Left hindlimb (tissue), 1 donor: ENCODE measurements around the gene KCTD15.

Experiments
- DNase-seq: peaks from one replicate; pipeline ENCODE4 v3.0.0-alpha.2; 2018

KCTD15 gene, protein sequence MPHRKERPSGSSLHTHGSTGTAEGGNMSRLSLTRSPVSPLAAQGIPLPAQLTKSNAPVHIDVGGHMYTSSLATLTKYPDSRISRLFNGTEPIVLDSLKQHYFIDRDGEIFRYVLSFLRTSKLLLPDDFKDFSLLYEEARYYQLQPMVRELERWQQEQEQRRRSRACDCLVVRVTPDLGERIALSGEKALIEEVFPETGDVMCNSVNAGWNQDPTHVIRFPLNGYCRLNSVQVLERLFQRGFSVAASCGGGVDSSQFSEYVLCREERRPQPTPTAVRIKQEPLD

DNA sequence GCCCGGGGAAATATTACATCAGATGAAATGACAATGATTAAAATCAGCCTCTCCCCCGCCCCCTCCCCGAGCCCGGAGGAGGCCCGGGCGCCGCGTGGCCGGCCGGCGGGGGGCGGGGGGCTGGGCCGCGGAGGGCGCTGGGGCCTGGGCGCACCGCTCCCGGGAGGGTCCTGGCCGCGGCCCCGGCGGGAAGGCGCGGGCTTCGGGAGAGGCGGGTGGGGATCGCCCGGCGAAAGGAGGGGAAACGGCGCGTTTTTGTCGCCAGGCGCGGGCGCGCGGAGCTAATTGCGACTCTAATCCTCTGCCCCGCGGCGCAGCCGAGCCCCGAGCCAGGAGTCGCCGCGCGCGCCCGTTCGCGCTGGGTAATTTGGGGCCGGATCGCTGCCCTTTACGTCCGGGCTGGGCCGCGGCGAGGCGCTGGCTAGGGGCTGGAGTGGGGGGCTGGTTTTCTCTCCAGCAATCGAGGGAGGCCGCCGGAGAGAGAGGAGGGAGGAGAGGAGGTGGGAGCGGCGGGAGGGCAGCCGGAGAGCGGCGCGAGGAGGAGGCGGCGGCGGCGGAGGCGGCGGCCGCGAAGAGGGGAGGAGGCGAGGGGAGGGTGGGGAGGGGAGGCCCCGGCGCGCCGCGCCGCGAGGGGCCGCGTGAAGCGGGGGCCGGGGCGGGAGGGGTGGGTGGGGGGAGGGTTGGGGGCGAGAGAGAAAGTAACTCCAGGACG is at the start of gene KCTD15:
Gene KCTD15 (plus strand): TSS at position 707 of the 712 bp plus-strand sequence. CDS start 3,585 bp downstream, outside the sequence.
- DNase-seq = peak; percentile 82

DNA sequence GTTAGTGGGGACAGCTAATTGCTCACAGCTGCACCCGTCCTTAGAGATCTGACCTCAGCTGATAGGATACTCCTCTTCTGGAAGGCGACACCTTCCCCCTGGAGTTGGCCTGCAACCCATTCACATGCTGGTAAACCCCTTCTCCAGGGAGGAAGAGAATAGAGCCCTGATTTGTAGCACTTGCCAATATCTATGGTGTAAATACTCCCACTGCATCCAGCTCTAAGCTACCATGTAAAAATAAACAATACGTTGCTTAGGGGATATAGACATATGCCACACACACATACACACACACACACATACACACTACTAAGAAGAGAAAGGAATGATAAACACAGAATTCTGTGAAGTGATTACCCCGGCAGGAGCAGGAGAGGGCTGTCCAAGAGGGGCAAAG is 49.4 kb upstream of the KCTD15 start:
- DNase-seq = no peak

DNA sequence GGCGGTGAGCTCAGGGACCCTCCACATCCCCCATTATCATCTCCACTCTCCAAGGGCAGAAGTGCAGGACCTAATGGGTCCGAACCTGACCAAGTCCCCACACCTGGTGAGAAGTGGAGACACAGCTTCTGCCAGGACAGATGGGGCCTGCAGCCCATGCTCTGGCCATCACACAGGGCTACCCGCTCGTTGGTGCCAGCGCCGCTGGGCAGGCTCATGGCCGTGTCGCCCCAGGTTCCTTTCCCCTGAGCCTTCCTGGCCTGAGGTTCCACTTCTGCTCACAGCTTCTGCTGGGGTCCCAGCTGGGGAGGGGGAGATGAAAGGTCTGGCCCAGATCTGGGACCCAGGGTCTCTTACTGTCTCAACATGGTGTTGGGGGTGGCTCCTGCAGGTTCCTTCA is 48.4 kb upstream of the KCTD15 start:
- DNase-seq = no peak

DNA sequence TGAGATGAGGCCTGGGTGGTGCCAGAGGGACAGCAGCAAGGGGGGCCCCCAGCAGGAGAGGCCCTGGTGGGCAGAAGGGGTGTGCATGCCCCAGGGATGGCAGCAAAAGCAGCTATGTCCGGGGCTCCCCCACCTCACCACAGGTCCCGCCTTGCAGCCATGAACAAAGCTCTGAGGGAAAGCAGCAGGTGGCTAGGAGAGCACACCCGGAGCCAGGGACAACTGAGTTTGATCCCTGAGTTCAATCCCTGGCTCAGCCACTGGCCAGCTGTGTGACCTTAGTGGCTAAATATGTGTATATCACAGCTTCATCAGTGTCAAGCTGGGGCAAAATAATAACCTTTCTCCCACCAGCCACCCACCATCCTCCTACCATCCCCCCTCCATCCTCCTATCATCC is 47.7 kb upstream of the KCTD15 start:
- DNase-seq = no peak

DNA sequence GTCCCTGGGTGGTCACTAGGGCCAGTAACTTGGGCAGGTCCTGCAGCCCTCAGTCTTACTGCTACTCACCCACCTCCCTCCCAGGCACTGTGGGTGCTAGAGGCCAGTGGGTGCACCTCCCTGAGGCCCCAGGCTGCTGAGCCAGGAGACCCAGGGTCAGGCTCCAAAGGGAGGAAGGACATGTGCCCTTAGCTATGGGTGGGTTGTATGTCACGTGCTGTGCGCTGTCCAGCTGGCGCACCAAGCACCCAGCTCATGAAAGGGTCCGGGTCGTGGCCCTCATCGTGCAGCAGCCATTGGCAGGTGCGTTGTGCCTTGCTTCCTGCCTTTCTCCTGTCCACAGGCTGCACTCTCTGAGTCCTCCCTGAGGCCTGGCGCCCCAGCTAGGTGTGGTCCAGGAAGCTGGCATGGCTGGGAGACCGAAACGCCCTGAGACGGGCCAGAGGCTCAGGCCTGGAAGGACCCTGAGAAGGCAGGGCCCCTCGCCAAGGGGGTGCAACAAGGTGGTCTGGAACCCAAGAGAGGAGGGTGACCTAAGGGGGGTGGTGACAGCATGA is 47.0 kb upstream of the KCTD15 start:
- no peak for DNase-seq

DNA sequence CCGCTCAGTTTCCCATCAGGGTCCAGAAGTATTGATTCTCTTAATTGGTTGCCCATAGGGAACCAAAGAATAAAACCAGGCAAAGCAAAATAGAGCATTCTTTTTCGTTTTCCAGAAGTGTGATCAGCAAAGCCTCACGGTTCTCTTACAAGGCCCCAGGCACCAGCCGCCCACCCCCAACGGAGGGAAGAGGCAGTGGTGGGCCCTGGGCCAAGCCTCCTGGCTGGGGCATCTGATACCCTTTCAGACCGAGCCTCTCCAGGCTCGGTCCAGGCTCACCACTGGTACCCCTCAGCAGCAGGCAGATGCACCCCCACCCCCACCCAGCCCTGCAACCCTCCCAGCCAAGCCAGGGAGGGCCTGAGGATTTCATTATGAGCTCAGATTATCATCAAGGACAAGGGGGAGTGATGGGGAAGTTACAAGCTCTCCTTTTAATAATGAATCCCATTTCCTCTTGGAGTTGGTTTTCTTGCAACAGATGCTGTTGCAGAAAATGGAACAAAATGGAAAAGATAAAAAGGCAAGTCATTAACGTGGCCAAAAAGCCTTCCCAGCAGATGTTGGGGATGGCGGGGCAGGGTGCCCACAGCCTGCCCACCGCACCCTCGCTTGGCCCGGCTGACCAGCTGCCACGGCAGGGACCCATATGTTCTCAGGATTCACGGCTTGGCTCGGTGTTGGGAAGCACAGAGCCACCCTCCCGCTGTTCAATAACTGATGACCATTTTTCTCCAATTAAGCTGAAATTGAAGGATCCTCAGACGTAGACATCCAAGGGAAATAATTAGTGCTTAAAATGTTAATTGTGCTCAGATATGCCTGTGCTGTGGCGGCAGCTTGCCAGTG is 45.9 kb upstream of the KCTD15 start:
- no peak for DNase-seq

DNA sequence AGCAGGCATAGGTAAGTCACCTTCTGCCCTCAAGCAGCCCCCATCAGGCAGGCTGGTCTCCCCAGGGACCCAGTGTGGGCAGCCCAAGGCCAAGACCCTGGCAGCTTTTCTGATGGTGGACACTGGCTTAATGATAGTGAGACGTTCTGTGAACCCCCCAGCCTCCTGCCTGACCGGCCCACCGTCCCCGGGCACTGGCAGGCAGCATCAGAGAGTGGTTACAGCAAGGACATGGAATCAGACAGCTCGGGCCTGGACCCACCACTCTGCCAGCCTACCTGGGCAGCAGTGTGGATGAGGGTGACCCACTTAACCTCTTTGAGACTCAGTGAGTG is 45.3 kb upstream of the KCTD15 start:
- DNase-seq = no peak

DNA sequence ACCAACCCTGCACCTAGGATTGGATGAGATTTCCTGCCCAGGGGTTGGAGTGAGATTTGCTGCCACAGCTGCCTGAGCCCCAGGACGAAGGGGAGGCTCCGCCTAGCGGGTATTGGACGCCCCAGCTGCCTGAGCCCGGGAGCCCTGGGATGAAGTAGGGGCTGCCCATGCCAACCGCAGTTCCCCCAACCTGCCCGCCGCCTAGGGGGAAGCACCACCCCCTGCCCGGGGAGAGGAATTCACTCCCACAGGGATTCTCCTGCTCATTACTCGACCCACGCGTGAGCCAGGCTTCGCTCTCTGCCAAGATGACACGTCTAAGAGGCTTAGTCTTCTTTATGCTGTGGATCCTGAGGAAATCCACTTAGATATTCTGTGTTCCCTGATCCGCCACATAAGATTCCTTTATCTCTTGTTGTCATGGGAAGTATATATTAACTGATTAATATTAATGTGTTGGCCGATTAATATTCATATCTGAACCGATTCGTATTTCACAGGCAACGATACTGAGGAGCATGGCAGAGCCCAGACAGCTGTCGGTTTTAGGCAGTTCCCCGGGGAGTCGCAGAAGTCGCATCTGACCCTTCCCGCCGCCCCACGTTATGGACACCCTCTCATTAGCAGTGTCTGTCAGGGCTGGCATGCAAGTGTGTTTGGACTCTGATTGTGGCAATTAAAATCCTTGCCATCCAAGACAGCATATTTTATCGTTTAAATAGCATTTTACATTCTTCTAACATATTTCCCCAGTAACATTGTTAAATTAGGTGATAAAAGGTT is 44.5 kb upstream of the KCTD15 start:
- DNase-seq = no peak

DNA sequence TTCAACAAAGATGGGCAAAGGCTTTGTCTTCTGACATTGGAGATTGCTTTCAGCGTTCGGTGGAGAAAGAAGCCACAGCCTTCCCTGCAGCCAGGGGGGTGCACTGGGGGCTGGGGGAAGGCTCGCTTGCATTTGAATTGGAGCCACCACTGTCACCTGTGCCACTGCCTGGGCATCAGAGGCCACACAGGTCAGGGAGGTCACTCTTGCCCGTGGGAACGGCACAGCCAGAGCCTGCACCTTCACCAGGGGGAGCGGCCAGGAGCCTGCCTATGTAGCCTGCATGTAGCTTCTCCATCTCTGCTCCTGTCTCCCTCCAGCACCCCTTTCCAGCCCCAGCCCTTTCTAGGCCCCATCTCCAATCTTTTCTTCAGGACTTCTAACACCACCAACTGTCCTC is 43.7 kb upstream of the KCTD15 start:
- DNase-seq = no peak

DNA sequence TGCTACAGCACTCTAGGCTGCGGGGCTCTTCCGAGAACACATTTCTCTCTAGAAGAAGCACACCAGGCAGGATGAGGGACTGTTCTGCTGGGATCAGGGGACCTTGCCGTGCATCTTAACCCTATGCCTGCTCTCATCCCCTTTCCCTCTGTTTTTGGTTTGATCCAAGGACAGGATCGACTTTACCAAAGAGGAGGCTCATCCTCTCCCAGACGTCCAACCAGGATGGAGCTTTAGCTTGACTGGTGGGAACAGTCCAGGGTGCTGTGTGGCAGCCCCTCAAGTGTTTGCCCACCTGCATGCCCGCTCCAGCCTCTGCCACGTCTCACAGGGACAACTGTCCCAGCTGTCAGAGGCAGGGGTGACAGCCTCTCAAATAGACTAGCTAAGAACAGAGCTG is 42.3 kb upstream of the KCTD15 start:
- no peak for DNase-seq

DNA sequence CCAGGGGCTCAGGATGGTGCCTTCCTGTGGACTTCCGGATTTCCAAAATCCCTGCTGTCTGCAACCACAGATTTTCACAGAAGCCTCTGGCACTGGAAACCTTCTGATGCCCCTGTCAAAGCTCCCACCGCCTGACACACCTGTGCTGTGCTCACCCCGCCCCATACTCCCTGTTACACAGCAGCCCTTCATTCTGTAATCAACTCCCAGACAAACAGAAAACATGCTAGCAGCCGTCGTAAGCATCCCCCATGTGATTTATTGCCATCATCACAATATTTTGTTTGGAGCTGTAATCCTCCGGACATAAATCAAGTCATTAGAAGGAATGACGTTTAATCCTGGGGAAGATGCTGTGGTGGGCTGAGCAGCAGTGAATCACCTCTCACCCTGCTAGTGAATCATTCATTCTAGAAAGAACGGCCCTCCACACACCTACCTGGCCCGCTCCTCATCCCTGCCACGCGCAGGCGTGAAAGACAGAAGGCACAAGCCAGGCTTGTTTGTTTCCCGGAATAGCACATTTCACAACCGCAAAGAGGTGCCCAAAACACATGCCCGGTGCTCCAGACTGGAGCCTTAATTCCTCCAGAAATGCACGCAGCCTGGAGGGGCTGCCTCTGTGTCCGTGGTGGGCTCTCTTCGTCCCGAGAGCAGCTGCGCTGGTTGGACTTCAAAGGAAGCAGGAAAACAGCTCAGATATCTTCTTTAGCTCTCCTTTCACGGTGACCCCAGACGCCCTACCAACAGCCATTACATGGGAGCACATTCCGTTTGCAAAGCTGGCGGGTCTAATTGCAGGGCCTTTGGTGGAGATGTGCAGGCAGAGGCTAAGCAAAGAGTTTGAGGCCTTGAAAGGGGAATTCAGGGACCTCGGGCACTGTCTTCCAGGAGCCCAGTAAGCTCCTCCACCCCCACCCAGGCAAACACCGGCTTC is 41.3 kb upstream of the KCTD15 start:
- no peak for DNase-seq

DNA sequence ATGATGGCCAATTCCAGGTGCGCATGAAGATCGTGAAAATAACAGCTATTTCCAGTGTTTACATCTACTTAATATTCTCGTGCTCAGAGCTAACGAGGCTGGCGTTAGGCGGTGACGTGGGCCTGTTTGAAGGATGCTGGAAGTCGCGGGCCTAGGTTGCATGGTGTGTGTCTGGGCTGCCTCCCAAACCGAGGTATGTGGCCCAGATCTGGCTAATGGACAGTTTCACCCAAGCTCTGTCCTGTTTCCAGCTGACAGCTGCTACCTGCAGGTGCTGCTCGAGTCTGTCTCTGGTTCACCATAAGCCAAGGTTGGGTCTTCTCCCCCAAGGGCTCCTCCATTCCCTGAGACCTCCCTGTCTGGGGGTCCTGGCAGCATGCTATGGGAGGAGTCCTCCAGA is 40.5 kb upstream of the KCTD15 start:
- no peak for DNase-seq

DNA sequence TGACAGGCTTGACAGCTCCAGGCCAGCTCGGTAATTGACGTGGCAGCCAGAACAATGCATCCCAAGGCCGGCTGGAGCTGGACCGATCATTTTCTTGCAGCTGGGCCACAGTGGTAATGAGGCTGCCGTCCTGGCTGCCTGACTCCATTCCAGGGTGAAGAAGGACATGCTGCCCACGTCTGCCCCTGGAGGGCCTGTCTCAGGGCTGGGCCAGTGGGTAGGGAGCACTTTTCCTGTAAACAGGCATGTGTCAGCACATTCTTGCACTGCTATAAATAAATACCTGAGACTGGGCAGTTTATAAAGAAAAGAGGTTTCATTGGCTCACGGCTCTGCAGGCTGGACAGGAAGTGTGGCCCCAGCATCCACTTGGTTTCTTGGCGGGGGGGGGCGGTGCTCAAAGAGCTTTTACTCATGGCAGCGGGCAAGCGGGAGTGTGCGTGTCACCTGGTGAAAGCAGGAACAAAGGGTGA is 38.1 kb upstream of the KCTD15 start:
- DNase-seq = no peak

DNA sequence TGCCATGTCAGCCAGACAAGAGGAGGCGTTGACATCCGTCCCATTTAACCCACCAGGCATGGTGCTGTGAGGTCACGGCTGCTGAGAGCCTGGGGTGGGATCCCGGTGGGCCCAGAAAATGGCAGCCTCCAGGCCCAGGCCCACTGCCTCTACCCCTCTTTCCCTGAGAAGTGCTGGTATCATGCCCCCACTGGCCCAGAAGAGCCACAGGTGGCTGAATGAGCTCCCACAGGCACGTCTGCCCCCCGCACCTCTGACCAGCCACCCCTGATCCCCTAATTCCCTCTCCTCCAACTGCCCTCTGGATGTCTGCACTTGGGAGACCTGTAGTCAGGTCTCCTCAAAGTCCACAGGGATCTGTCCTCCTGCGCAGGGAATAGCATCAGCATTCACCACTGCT is 37.3 kb upstream of the KCTD15 start:
- DNase-seq = no peak

DNA sequence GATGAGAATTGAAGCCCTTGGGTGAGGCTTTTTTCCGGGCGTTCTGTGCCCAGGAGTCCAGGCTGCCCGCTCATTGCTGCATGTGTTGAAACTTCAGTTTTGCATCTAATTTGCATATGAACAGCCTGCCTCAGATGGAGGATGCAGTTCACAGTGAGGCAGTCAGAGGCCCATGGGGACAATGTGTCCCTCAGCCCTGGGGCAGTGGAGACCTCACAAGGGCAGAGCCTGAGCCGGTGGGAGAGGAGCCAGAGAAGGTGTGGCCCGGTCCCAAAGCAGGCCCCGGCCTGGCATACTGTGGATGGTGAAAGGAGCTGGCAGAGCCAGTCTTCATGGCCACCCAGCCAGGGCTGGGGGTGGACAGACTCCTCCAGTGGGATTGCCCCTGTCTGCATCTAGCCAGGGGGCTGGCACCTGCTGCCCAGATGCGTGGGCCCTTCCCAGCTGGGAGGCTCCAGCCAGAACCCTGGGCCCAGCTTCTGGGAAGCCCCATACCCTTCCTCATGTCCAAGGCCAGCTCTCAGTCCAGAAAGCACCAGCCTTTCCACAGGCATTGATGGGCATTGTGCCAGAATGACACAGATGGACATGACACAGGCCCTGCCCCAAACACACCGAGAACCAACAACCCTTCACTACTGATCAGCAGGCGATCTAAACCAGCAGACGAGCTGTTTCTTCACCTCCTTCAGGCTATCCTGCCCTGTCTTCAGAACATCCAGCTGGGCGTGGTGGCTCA is 32.9 kb upstream of the KCTD15 start:
- DNase-seq = no peak

DNA sequence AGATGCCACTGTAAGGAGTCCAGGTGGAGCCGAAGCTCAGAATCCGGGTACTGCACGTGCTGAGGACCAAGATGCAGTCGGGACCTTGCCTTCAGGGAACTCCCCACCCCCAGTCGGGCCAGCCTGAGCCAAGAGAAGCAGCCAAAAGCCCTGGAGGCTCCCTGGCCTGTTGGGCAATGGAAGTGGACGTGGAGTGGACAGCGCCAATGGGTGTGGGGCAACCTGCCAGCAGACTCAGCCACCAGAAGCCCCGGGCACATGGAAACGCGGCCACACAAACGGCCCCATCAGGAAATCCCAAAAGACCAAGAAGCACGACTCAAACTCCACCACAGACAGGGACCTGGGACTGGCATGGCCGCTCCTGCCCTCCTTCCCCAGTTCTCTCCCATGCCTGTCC is 30.0 kb upstream of the KCTD15 start:
- DNase-seq = no peak

DNA sequence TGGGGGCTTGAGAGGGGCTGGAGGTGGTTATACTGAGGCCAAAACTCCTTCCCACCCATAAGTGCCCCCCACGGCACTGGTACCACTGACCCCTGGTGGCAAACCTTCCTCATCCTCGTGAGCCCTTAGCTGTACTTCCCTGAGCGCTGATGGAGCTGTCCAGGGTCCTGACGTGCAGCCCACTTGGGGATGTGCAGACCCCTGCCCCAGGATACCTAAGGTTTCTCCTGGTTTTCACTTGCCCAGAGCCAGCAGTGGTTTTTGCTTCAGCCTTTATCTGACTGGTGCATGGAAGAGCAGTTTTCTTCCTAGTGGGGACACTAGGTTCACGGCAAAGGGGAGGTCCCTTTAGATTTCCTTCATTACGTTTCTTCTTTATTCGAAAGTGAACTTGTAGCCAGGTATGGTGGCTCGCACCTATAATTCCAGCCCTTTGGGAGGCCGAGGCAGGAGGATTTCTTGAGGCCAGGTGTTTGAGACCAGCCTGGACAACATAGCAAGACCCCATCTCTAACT is 28.7 kb upstream of the KCTD15 start:
- no peak for DNase-seq

DNA sequence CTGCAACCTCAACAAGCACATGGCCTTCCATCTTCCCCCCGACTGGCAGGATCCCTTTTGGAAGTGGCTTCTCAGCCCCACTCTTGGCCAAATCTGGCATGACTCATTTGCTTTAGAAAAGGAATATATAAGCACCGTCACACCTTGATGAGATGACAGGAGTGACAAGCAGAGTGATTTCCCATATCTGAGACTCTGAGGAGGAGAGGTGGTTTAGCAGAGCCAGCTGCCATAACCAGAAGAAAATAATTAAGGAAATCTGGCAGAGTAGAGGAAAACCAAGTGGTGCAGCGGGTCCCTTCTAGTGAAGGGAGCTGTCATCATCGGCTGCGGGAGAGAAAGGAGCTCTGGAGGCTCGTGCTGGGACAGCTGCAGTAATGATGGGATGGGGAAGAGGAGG is 27.5 kb upstream of the KCTD15 start:
- DNase-seq = no peak

DNA sequence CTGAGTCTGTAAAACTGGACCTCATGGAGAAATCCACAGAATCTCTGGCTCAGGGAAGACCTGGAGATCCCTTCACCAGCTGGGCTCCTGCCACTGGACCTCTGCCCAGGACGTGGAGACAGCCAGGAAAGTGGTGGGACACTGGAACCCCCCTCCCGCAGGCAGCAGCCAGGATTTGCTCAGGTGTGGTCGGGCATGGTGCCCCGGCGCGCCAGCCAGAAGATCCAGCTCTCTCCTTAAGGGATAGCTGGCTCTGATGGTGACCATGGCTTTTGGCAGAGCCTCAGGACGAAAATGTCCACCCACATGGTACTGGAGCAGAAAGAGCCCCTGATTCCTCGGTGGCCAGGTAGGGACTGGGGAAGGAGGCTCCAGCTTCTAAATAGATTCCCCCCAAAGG is 26.6 kb upstream of the KCTD15 start:
- no peak for DNase-seq

DNA sequence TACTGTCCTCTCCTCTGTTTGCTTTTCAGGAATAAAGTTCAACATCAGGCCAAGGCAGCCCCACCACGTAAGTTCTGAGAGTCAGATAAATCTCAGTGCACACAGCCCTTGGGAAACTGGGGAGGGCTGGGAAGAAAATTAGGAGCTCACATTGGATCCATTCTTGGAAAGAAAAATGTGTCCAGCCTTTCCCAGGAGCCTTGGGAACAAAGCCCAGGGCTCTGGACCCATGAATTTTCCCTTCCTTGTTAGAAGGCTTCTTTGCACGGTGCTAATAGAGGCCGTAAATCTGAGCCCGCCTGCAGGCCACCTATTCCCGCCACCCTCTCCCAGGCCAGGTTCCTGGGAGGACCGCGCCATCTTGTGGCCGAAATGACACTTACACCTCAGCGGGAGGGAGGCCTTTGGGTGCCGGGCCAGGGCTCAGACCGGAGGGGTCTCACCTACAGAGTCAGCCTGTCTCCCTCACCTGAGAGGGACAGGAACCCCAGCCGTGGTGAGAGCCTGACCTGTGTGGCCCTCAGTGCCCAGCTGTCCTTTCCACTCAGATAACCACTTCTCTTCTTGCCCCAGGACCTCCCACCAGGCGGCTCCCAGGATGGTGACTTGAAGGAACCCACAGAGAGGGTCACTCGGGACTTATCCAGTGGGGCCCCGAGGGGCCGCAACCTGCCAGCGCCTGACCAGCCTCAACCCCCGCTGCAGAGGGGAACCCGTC is 25.1 kb upstream of the KCTD15 start:
- peak; percentile 66 for DNase-seq
